Measurements from ENCODE around the gene ADCY6. TPM values are rescaled to one million over a fixed set of nuclear protein-coding genes. Genes with fewer than 3 reads are reported as not detected.

ADCY6 gene
- polyA plus RNA-seq, 4 donors = 71.7 to 103 (median 80.4) TPM

DNA sequence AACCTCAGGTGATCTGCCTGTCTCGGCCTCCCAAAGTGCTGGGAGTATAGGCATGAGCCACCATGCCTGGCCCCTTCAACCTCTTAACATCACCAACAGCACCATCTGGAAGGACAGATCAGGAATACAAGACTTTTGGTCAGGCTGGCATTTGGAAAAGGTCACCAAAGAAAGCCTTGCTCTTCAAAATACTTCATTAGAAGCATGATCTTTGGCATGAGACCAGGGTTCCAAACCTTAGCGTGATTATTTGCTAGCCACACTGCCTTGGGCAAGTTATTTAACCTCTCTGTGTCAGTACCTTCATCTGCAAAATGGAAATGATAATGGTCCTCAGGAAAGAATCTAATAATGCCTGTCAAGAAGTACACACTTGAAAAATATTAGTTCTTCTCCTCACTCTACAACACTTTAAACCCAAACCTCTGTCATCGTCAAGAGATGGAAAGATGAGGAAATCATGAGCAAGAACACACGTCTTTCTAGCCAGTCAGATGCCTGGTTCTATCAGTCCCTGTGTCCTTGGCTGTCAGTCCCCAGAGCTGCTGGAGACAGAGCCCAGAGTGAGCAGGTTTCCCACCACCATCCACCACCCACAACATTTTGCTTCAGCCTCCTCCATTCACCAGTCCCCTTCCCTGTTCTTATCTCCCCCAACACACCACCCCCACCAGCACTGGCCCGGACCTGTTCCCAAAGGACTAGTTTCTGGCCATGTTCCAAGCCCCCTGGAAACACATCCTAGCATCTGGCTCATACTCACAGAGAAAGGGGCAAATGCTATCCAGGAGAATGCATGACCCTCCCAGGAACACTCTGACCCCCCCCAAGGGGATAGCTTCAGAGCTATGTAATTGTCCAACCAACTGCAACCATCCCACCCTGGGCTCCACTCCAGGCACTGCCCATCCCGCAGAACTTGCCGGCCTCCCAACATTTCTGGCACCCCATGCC, 2.0 kb downstream of the ADCY6 start:
- DNase-seq (ENCODE audit: low read depth in 4 of 4, low spot score in 3 of 4) = no peak

- DNase-seq (ENCODE audit: low read depth in 4 of 4, low spot score in 3 of 4) = no peak
Observed at GRCh38 chr12:48783432-48783831, 5.5 kb downstream of the ADCY6 start.

DNA sequence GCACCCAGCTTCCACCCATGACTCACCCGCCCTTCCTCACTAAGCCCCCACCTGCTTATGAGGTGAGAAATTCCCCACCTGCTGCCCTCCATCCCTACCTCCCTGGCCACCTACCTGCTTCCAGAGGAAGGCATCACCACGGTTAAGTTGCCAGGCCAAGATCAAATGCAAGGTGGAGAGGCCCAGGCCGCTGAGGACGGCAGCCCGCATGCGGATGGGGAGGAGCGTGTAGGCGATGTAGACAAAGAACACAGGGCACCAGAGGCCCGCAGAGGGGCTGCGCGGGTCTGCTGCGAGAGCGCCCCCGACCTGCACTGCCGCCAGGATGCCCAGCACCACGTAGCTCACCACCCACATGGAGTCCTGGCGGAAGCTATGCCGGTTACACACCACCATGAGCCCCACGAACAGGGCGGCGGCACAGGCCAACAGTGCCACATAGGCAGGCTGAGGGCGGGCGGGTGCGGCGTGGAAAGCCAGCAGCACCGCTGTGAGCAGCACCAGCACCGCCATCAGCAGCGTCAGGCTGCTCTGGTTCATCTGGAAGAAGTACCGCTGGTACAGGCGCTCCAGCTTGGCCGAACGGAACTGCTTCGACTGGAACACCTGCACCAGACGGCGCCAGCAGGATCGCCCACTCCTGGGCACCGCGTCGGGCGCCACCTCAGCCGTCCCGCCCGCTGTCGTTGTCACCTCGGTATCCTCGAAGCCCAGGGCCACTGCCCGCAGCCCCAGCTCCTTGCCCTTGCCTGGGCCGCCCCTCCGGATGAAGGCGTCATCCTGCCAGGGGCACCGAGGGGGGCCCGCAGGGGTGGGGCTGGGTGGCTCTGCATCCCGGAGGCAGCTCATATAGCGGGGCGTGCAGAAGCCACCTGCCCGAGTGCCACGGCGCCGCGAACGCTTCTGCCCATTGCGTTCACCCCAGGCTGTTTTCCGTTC, 6.2 kb downstream of the ADCY6 start:
- DNase-seq (ENCODE audit: low read depth in 4 of 4, low spot score in 3 of 4) = no peak

DNA sequence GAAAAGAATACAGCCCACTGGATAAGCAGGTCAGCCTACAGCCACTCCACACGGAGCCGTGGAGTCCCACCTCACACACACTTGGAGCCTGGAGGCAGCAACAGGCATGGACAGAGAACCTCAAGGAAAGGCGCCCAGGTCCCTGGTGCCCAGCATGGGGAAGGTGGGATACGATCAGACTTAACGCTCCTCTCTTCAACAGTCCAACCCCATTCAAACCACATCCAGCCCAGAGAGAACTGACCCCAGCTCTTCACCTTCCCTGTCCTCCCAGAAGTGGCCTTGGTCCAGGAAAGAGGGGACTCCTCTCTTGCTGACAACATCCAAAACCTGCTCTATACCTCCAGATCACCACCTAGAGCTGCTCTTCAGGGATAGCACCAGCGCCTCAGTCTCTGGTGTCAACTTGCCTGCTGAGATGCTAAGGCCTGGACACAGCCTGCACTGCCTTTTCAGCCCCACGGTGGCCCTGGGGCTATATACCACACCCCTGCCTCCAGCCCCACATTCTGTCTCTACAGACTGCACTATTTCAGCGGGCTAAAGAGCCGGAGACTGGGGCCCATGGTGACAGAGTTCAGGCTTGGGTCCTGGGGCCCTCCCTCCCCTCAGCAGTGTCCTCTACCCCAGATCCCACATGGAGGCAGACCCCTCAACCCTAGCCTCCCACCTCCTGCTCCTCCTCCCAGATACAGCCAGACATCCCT, 7.0 kb downstream of the ADCY6 start:
- DNase-seq (ENCODE audit: low read depth in 4 of 4, low spot score in 3 of 4) = no peak

GRCh38 chr12:48780381-48781025, 8.4 kb downstream of the ADCY6 start:
- no peak for DNase-seq (ENCODE audit: low read depth in 4 of 4, low spot score in 3 of 4)

- DNase-seq (ENCODE audit: low read depth in 4 of 4, low spot score in 3 of 4) = no peak
Observed at GRCh38 chr12:48779869-48780268, 9.0 kb downstream of the ADCY6 start.

DNA sequence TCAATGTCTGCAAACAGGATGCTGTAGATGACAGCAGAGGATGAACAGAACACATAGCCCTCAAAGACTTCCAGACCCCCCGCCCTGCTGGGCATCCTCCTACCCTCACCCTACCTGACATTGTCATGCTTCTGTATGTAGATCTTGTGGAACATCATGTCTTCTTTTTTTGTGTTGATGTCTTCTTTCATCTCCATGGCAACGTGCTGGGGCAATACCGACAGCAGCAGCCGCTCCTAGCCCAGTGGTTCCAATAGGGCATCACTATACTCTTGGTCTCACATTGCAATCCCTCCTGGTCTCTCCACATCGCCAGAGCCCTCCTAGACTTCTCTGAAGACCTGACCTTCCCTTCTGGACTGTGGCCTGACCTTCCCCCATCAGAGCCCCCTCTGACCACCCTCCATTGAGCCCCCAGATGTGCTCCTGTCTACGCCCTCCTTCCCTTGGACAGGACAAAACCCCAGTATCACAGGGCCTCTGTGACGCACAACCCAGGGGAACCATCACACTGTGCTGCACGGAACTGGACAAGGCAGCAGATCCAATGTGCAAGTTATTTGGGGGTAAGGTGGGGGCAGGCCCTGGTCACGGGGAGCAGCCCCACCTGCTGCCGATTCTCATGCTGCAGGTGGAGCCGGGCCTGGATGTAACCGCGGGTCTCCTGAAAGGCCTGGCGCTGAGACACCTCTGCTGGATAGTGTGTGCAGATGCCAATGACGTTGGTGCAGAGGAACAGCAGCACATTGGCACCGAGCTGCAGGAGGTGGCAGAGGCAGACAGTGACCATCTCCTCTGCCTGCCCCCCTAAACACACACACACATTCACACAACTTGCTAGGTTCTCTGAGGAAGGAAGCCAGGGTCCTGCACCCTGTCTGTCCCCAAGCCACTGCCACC, 11.1 kb downstream of the ADCY6 start:
- DNase-seq (ENCODE audit: low read depth in 4 of 4, low spot score in 3 of 4) = no peak

DNA sequence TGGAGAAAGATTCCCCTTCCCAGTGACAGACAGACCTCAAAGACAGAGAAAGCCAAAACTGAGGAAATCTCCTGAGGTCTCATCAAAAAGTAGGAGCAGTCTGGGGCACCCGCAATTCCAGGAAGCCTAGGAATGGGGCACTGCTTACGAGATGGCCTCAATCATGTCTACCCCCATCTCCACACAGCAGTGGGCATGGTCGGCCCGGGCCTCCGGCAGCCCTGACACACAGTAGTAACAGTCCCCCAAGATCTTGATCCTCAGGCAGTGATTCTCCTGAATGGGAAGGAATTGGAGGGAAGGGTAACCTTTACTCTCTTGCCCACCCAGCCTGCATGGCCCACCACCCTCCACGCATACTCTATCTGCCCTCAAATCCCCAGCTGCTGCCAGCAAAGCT, 11.9 kb downstream of the ADCY6 start:
- no peak for DNase-seq (ENCODE audit: low read depth in 4 of 4, low spot score in 3 of 4)

DNA sequence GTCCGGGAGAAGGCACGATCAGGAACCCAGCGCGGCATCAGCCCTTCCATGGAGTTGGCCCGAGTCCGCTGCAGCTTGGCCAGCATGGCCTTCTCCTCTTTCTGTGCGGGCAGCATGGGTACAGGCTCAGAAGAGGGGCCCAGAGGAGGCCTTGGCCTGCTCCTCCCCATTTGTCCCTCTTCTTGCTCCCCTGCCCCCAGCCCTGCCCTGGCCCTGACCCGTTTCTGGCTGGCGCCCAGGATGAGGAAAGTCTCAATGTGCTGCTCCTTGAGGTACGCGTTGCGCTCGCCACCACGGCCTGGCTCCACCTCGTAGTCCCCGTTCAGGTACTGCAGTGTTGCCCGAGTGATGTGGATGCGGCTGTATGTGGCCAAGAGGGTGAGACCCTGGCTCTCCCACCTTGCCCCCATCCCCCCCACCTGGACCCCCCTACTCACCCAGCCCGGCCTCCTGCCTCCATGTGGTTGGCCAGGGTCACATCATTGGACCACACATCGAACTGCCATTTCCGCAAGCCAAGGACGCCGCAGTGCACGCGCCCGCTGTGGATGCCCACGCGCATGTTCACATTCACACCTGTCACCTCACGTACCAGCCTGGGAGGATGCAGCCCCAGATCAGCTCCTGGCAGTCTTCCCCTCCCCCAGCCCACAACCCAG, 12.8 kb downstream of the ADCY6 start:
- DNase-seq (ENCODE audit: low read depth in 4 of 4, low spot score in 3 of 4) = no peak

DNA sequence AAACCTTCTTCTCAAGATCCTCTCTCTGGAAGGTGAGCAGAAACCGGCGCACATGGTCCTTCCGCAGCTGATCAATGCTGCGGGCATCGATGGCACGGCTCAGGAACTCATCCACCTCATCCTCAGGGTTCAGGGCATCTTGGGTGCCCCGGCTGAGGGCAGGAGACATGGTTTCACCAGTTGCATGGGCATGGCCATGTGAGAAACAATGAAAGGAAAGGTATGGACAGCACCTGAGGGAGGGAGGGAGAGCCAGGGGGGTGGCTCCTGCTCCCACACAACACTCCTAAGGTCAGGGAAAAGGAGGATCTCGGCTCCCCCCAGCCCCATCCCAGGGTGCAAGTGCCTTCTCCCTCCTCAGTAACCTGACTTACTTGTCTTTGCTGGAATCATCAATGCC, 13.6 kb downstream of the ADCY6 start:
- DNase-seq (ENCODE audit: low read depth in 4 of 4, low spot score in 3 of 4) = no peak

DNA sequence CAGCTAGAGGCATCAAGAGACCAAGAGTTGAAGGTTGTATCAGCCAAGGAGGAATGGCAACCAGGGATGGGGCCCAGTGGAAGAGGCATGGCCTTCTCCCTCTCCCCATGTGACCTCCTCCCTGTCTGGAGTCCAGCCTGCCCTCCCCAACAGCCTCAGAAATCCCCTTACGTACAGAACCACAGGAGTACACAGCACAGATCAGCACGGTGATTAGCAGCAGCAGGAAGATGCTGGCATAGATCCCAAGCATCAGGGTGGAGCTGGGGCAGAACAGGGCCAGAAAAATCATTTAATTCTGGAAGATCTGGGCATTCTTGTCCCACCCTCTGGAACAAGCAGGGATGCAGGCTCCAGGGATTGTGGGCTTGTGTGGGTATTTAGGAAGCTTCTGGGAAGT, 14.4 kb downstream of the ADCY6 start:
- DNase-seq (ENCODE audit: low read depth in 4 of 4, low spot score in 3 of 4) = no peak

DNA sequence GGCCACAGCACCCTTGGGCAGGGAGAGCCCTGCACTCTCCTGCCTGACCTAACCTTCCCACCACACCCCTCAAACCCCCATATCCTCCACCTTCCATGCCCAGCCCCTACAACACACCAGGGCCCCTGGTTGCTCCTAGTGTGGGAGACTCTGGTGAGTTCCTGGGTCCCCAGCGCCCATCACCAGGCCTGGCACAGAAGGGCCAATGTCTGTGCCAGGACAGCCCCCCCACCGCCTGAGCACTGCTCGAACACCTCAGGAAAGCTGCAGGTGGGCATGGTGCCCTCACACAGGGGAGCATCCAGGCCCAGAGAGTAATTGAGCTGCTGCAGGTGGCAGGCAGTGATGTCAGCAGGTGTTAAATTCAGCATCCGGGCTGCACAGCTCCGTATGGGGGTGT, 15.2 kb downstream of the ADCY6 start:
- no peak for DNase-seq (ENCODE audit: low read depth in 4 of 4, low spot score in 3 of 4)

GRCh38 chr12:48771588-48772112, 17.2 kb downstream of the ADCY6 start:
- DNase-seq (ENCODE audit: low read depth in 4 of 4, low spot score in 3 of 4) = no peak

DNA sequence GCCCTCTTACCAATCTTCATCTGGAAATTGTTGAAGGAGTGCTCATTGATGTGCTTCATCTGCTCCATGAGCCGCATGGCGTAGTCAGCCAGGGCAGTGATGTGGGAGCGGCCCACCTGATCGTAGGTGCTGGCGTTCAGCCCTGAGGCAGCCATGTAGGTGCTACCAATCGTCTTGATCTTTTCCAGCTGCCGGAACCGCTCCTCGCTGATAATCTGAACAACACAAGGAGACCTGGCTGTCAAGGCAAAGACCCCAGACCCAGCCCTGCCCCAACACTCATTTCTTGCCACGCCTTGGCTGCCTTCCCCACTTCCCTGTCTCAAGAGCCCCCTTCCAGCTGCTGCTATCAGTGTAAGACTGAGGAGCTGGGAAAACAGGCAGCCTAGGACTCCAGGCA, 18.1 kb downstream of the ADCY6 start:
- no peak for DNase-seq (ENCODE audit: low read depth in 4 of 4, low spot score in 3 of 4)

DNA sequence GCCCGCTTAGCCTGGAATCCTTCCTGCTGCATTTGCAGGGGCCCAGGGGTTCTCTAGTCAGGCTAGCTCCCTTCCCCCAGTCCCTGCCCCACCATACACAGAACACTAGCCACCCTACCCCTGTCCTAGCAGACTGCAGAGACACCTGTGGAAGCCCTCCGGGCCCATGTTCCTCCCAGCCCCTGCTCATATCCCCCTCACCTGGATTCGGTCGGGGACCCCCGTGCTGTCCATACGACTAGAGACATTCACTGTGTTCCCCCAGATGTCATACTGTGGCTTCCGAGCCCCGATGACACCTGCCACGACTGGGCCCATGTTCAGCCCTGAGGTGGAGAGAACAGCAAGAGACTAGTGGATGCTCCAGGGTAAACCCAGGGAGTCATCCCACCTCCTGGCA, 20.2 kb downstream of the ADCY6 start:
- no peak for DNase-seq (ENCODE audit: low read depth in 4 of 4, low spot score in 3 of 4)

GRCh38 chr12:48768147-48768546, 20.7 kb downstream of the ADCY6 start:
- DNase-seq (ENCODE audit: low read depth in 4 of 4, low spot score in 3 of 4) = no peak

DNA sequence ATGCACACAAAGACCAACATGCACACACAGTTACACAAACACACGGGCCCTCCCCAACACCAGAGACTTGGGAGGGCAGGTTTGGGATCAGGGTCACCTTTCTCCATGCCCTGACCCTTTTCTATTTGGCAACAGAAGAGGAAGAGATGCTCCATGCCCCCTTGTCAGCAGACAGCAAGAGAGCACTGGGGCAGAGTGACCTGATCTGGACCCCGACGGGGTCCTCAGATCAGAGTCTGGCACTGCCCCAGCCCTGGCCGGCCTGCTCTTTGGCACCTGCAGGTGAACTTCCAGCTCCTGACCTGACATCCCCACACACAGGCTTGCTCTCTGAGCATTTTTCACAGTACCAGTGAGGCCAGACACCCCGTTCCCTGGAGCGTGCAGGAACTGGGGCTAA, 21.4 kb downstream of the ADCY6 start:
- DNase-seq (ENCODE audit: low read depth in 4 of 4, low spot score in 3 of 4) = no peak

DNA sequence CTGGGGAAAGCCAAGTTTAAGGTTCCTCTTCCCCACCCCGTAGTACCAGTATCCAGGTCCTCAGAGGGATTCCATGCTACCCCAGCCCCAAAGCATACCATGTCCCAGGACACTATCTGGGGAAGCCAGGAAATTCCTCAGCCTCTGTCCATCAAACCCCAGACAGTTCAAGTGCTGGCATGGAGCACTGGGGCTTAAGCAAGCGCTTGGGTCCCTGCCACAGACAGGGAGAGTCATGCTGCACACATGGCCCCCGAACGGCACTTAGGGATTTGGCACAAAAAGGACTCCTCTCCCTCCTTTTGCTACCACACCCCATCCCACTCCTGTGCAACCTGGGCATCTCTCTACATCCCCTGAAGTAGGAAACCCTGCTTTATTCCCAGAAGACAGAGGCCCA, 21.8 kb downstream of the ADCY6 start:
- no peak for DNase-seq (ENCODE audit: low read depth in 4 of 4, low spot score in 3 of 4)

DNA sequence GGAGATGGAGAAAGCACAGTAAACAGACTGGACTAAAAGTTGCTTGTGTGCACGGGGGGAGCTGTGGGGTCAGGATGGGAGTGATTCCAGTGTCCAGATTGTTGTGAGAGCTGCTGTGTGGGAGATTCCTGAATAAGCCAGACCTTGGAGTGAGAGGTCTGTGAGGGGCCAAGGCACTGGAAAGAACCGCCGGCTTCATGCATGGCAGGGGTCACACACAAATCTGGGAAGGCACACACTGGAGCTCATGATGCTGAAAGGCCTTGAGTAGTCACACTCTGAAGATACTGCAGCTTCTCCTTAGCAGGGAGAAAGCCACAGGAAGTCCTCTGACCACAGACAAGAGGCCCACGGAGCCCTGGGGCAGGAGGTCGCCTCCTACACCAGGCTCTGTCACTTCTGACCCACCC, 23.1 kb downstream of the ADCY6 start:
- no peak for DNase-seq (ENCODE audit: low read depth in 4 of 4, low spot score in 3 of 4)
